Upper lobe of left lung (tissue), 4 donors: Measurements from ENCODE around the gene PJA1.

ENCODE experiments used
- CTCF ChIP-seq, 6 experiments: fragments of 450-650 bp in 4 of 6; fragments of 200-600 bp in 2 of 6; sonication (generic) in 2 of 6; IDR thresholded peaks; one replicate each; pipeline ENCODE4 v1.5.1; 2016 to 2019; ENCODE audit warnings: antibody characterized with exemption in 6 of 6
- POLR2A ChIP-seq, 4 donors: fragments of 450-650 bp; IDR thresholded peaks; one replicate each; pipeline ENCODE4 v1.5.1; 2016 to 2017; ENCODE audit warnings: antibody characterized with exemption in 4 of 4, mild to moderate bottlenecking in 2 of 4

GRCh38 chrX:69140837-69141236 lies 24.4 kb downstream of the PJA1 start:
- TF ChIP-seq CTCF (IDR thresholded peaks at IDR 0.05) = no peak
- TF ChIP-seq POLR2A (IDR thresholded peaks at IDR 0.05) = no peak
